Measurements from ENCODE around the gene CAMTA1. TPM values are rescaled to one million over a fixed set of nuclear protein-coding genes. Genes with fewer than 3 reads are reported as not detected.

Gene CAMTA1
- total RNA-seq, 1 donor from 2014 or later = 62.9 TPM

- no peak for DNase-seq (ENCODE audit: extremely low spot score in 2 of 2)
- no peak overlapping the region for H3K4me3 ChIP-seq
- H3K27ac ChIP-seq = no peak overlapping the region
- intact Hi-C loops (cut with DNase I) = no loop called here
- H3K27me3 ChIP-seq = no peaks in the 10 kb centered on the region
- H3K4me1 ChIP-seq = no peaks in the 10 kb centered on the region
- TF ChIP-seq POLR2A (IDR thresholded peaks at IDR 0.05) (no peak), CTCF (IDR thresholded peaks at IDR 0.05) (no peak), POLR2AphosphoS5 (IDR thresholded peaks at IDR 0.05; ENCODE audit: insufficient read depth in 1 of 2, low read depth in 1 of 2) (no peak)
- no peaks in the 10 kb centered on the region for H3K9me3 ChIP-seq
- H3K36me3 ChIP-seq = no peaks in the 10 kb centered on the region
Observed at GRCh38 chr1:6999826-7000225, 214.6 kb downstream of the CAMTA1 start.

- Histone ChIP-seq H3K9me3 (no peaks in the 10 kb centered on the region), H3K4me1 (no peaks in the 10 kb centered on the region), H3K27ac (no peak overlapping the region), H3K36me3 (no peaks in the 10 kb centered on the region), H3K27me3 (no peaks in the 10 kb centered on the region), H3K4me3 (no peak overlapping the region)
- TF ChIP-seq CTCF (IDR thresholded peaks at IDR 0.05) (no peak), POLR2AphosphoS5 (IDR thresholded peaks at IDR 0.05; ENCODE audit: insufficient read depth in 1 of 2, low read depth in 1 of 2) (no peak), POLR2A (IDR thresholded peaks at IDR 0.05) (no peak)
- intact Hi-C loops (cut with DNase I) = no loop called here
- no peak for DNase-seq (ENCODE audit: extremely low spot score in 2 of 2)
Observed at GRCh38 chr1:7000720-7001119, 215.5 kb downstream of the CAMTA1 start.

GRCh38 chr1:7002728-7003127 is 217.5 kb downstream of the CAMTA1 start:
- Histone ChIP-seq H3K4me3 (no peak overlapping the region), H3K27me3 (no peaks in the 10 kb centered on the region), H3K36me3 (no peaks in the 10 kb centered on the region), H3K9me3 (no peaks in the 10 kb centered on the region), H3K27ac (no peak overlapping the region), H3K4me1 (no peaks in the 10 kb centered on the region)
- no peak for TF ChIP-seq CTCF (IDR thresholded peaks at IDR 0.05)
- no peak for TF ChIP-seq POLR2A (IDR thresholded peaks at IDR 0.05)
- TF ChIP-seq POLR2AphosphoS5 (IDR thresholded peaks at IDR 0.05; ENCODE audit: insufficient read depth in 1 of 2, low read depth in 1 of 2) = no peak
- intact Hi-C loops (cut with DNase I) = no loop called here
- DNase-seq (ENCODE audit: extremely low spot score in 2 of 2) = no peak

- no peak for TF ChIP-seq POLR2A (IDR thresholded peaks at IDR 0.05)
- TF ChIP-seq POLR2AphosphoS5 (IDR thresholded peaks at IDR 0.05; ENCODE audit: insufficient read depth in 1 of 2, low read depth in 1 of 2) = no peak
- TF ChIP-seq CTCF (IDR thresholded peaks at IDR 0.05) = no peak
- Histone ChIP-seq H3K27me3 (no peaks in the 10 kb centered on the region), H3K36me3 (no peaks in the 10 kb centered on the region), H3K4me1 (no peaks in the 10 kb centered on the region), H3K27ac (no peak overlapping the region), H3K4me3 (no peak overlapping the region), H3K9me3 (no peaks in the 10 kb centered on the region)
- DNase-seq (ENCODE audit: extremely low spot score in 2 of 2) = no peak
- intact Hi-C loops (cut with DNase I) = no loop called here
Observed at GRCh38 chr1:7003676-7004075, 218.4 kb downstream of the CAMTA1 start.

- TF ChIP-seq CTCF (IDR thresholded peaks at IDR 0.05) (no peak), POLR2A (IDR thresholded peaks at IDR 0.05) (no peak), POLR2AphosphoS5 (IDR thresholded peaks at IDR 0.05; ENCODE audit: insufficient read depth in 1 of 2, low read depth in 1 of 2) (no peak)
- Histone ChIP-seq H3K27me3 (no peaks in the 10 kb centered on the region), H3K9me3 (no peaks in the 10 kb centered on the region), H3K27ac (no peak overlapping the region), H3K4me1 (no peaks in the 10 kb centered on the region), H3K36me3 (no peaks in the 10 kb centered on the region), H3K4me3 (no peak overlapping the region)
- DNase-seq (ENCODE audit: extremely low spot score in 2 of 2) = no peak
- intact Hi-C loops (cut with DNase I) = no loop called here
Observed at GRCh38 chr1:7004181-7004580, 218.9 kb downstream of the CAMTA1 start.
